ENCODE data around the gene FAM171A2. TPM values are rescaled to one million over a fixed set of nuclear protein-coding genes. Genes with fewer than 3 reads are reported as not detected.

FAM171A2 gene
- polyA plus RNA-seq, 1 experiment = 2.3 TPM

- TF ChIP-seq, protein P1, sequence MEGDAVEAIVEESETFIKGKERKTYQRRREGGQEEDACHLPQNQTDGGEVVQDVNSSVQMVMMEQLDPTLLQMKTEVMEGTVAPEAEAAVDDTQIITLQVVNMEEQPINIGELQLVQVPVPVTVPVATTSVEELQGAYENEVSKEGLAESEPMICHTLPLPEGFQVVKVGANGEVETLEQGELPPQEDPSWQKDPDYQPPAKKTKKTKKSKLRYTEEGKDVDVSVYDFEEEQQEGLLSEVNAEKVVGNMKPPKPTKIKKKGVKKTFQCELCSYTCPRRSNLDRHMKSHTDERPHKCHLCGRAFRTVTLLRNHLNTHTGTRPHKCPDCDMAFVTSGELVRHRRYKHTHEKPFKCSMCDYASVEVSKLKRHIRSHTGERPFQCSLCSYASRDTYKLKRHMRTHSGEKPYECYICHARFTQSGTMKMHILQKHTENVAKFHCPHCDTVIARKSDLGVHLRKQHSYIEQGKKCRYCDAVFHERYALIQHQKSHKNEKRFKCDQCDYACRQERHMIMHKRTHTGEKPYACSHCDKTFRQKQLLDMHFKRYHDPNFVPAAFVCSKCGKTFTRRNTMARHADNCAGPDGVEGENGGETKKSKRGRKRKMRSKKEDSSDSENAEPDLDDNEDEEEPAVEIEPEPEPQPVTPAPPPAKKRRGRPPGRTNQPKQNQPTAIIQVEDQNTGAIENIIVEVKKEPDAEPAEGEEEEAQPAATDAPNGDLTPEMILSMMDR (IDR thresholded peaks at IDR 0.05; ENCODE audit: insufficient read depth, low read depth, low read length) = no peak
- no peak for DNase-seq (ENCODE audit: low read depth)
- ChIA-PET CTCF (interaction anchor here (0.8 to 1.0 kb wide), 2 partner anchors 23 to 86 kb away, joined by 3 to 7 read pairs; no protein-coding TSS in a partner anchor), POLR2A (interaction anchor here (0.6 kb wide), 1 partner anchor 840 kb away, joined by 3 read pairs; the partner anchor contains the start of gene HEXIM1)
- Histone ChIP-seq H3K36me3 (ENCODE audit: control insufficient read depth, insufficient read depth, low read length) (no peaks in the 10 kb centered on the region), H3K4me3 (ENCODE audit: low read depth, low read length) (peak overlapping the region; percentile 48), H3K27me3 (ENCODE audit: control insufficient read depth, insufficient read depth, low read length) (peaks cover 9% of the 10 kb centered on the region)
Measured at GRCh38 chr17:44307387-44308186, 56.1 kb downstream of the FAM171A2 start.

GRCh38 chr17:44304651-44305050 lies 59.0 kb downstream of the FAM171A2 start:
- H3K27me3 ChIP-seq (ENCODE audit: control insufficient read depth, insufficient read depth, low read length) = peaks cover 9% of the 10 kb centered on the region
- H3K4me3 ChIP-seq (ENCODE audit: low read depth, low read length) = no peak overlapping the region
- DNase-seq (ENCODE audit: low read depth) = no peak
- H3K36me3 ChIP-seq (ENCODE audit: control insufficient read depth, insufficient read depth, low read length) = no peaks in the 10 kb centered on the region
- TF ChIP-seq, protein P1 (IDR thresholded peaks at IDR 0.05; ENCODE audit: insufficient read depth, low read depth, low read length) = no peak
- ChIA-PET POLR2A (no interaction called here), CTCF (no interaction called here)

Small RNA genes lying within 50 kb of the gene (small RNA-seq; reads per million reads assigned to genes)
- gene RF00012 (ENCODE audit: insufficient read length, low read depth, low replicate concordance) (not detected), gene RN7SL258P (ENCODE audit: insufficient read length, low read depth, low replicate concordance) (not detected), gene RNU6-453P (ENCODE audit: insufficient read length, low read depth, low replicate concordance) (not detected)

Other genes with a start within 250 kb of the FAM171A2 start
- gene HDAC5, start 240.2 kb downstream of the FAM171A2 start, polyA plus RNA-seq (2011; rRNA removed) = 46.4 and 102 TPM in 2 replicates
- 2.1 and 3.4 TPM in 2 replicates for gene HROB, start 221.9 kb downstream of the FAM171A2 start, polyA plus RNA-seq (2011; rRNA removed)
- 0.04 TPM in 1 of 2 replicates, not detected in the other for gene ASB16, start 193.1 kb downstream of the FAM171A2 start, polyA plus RNA-seq (2011; rRNA removed)
- gene TMUB2, start 176.9 kb downstream of the FAM171A2 start, polyA plus RNA-seq (2011; rRNA removed) = 43.8 and 64.0 TPM in 2 replicates
- 47.0 and 53.9 TPM in 2 replicates for gene ATXN7L3, start 164.0 kb downstream of the FAM171A2 start, polyA plus RNA-seq (2011; rRNA removed)
- gene UBTF, start 144.2 kb downstream of the FAM171A2 start, polyA plus RNA-seq (2011; rRNA removed) = 19.8 and 21.1 TPM in 2 replicates
- not detected in 2 replicates for gene SLC4A1, start 95.7 kb downstream of the FAM171A2 start, polyA plus RNA-seq (2011; rRNA removed)
- 0.31 and 0.58 TPM in 2 replicates for gene RUNDC3A, start 55.3 kb downstream of the FAM171A2 start, polyA plus RNA-seq (2011; rRNA removed)
- 51.9 and 84.5 TPM in 2 replicates for gene SLC25A39, start 39.0 kb downstream of the FAM171A2 start, polyA plus RNA-seq (2011; rRNA removed)
- gene GRN, start 18.6 kb downstream of the FAM171A2 start, polyA plus RNA-seq (2011; rRNA removed) = 213 and 581 TPM in 2 replicates
- 0.05 and 0.11 TPM in 2 replicates for gene ITGA2B, start 25.8 kb upstream of the FAM171A2 start, polyA plus RNA-seq (2011; rRNA removed)
- 12.4 and 13.7 TPM in 2 replicates for gene GPATCH8, start 139.6 kb upstream of the FAM171A2 start, polyA plus RNA-seq (2011; rRNA removed)
- gene FZD2, start 193.6 kb upstream of the FAM171A2 start, polyA plus RNA-seq (2011; rRNA removed) = 57.1 and 93.1 TPM in 2 replicates

All from BJ (cell line).